GM12878 (cell line): ENCODE results near the gene RFC4. TPM values are rescaled to one million over a fixed set of nuclear protein-coding genes. Genes with fewer than 3 reads are reported as not detected.

Source experiments
- ATAC-seq: fragments of 200-7000 bp; cut with Tn5 transposase; 3 replicates; pipeline ENCODE4 v1.9.1; 2020; ENCODE audit warnings: mild to moderate bottlenecking, moderate library complexity
- BruUV-seq: library from RNA; stranded (reverse); fragments of 400-500 nt; replicated peaks from 2 replicates; lab custom pipeline; 2021; lab: Mats Ljungman, UMichigan
- CTCF ChIA-PET: fragments of 300-600 bp; sonication (Branson Sonifier 250); formaldehyde crosslinking; extraction: SDS; loops from one replicate; lab custom pipeline; 2021; ENCODE audit warnings: inconsistent platforms; lab: Yijun Ruan, JAX
- POLR2A ChIA-PET: fragments of 350-600 bp; formaldehyde crosslinking; extraction: SDS; loops from one replicate; lab custom pipeline; 2021; ENCODE audit warnings: inconsistent platforms; lab: Charles Lee
- RAD21 ChIA-PET: fragments of 300-600 bp; sonication (Branson Sonifier 250); formaldehyde crosslinking; loops from one replicate; lab custom pipeline; 2023; ENCODE audit warnings: antibody characterized with exemption; ENCODE audit not compliant: unreplicated experiment; lab: Charles Lee
- SMC1A ChIA-PET: fragments of 300-600 bp; sonication (Branson Sonifier 250); formaldehyde crosslinking; loops from one replicate; lab custom pipeline; 2023; ENCODE audit not compliant: unreplicated experiment, uncharacterized antibody; lab: Charles Lee
- DNase-seq: peaks from one replicate; pipeline ENCODE4 v3.0.0-alpha.2; 2011; ENCODE audit warnings: low read depth, low spot score
- FAIRE-seq: peaks from 3 replicates; lab custom pipeline; 2011; peaks lifted over from hg19 to GRCh38; lab: Jason Lieb, UNC
- H2AFZ ChIP-seq: 2 replicates; pipeline ENCODE4 v1.6.0; 2011; ENCODE audit warnings: low read depth, low read length, control low read depth; ENCODE audit not compliant: control insufficient read depth
- H3K27ac ChIP-seq: 2 replicates; pipeline ENCODE4 v1.5.1; 2011; ENCODE audit warnings: control low read depth; ENCODE audit not compliant: control insufficient read depth, insufficient read depth
- H3K27me3 ChIP-seq, 2 experiments: replicated peaks in 1 of 2; 2 replicates each; pipeline versions ENCODE4 v1.6.0 to v1.6.1; 2011; ENCODE audit warnings: low read length in 1 of 2; ENCODE audit not compliant: control insufficient read depth in 2 of 2, insufficient read depth in 2 of 2
- H3K36me3 ChIP-seq, 2 experiments: 2 replicates each; pipeline ENCODE4 v1.5.1; 2011; ENCODE audit warnings: low read length in 1 of 2; ENCODE audit not compliant: control insufficient read depth in 2 of 2, insufficient read depth in 2 of 2
- H3K4me1 ChIP-seq: 2 replicates; pipeline ENCODE4 v1.6.1; 2011; ENCODE audit warnings: mild to moderate bottlenecking, low read length, moderate library complexity, mixed read lengths; ENCODE audit not compliant: control insufficient read depth, insufficient read depth
- H3K4me2 ChIP-seq: 2 replicates; pipeline ENCODE4 v1.6.0; 2011; ENCODE audit warnings: control low read depth; ENCODE audit not compliant: control insufficient read depth, insufficient read depth
- H3K4me3 ChIP-seq: fragments of 200-600 bp; sonication (generic); 2 replicates; pipeline ENCODE4 v1.5.1; 2016
- H3K79me2 ChIP-seq: 2 replicates; pipeline ENCODE4 v1.6.0; 2011; ENCODE audit warnings: low read length; ENCODE audit not compliant: control insufficient read depth, insufficient read depth
- H3K9ac ChIP-seq: 2 replicates; pipeline ENCODE4 v1.8.0; 2011; ENCODE audit warnings: low read length, control low read depth, mixed read lengths; ENCODE audit not compliant: control insufficient read depth, insufficient read depth
- H3K9me3 ChIP-seq: replicated peaks from 3 replicates; pipeline ENCODE4 v1.5.1; 2011; ENCODE audit warnings: mild to moderate bottlenecking, low read length; ENCODE audit not compliant: control insufficient read depth, insufficient read depth
- H4K20me1 ChIP-seq: 2 replicates; pipeline ENCODE4 v1.6.0; 2011; ENCODE audit not compliant: control insufficient read depth, insufficient read depth
- BCL11A ChIP-seq: IDR thresholded peaks from 2 replicates; pipeline ENCODE4 v1.6.1; 2011; ENCODE audit warnings: low read depth, low read length
- CBFB ChIP-seq: IDR thresholded peaks from 2 replicates; pipeline ENCODE4 v1.6.1; 2016; ENCODE audit warnings: antibody characterized with exemption, low read depth
- CHD2 ChIP-seq: IDR thresholded peaks from 2 replicates; pipeline ENCODE4 v1.6.1; 2011; ENCODE audit warnings: low read depth, low read length, improper control_type of control experiment, borderline replicate concordance
- CHD4 ChIP-seq: fragments of 200-600 bp; sonication (generic); IDR thresholded peaks from 2 replicates; pipeline ENCODE4 v1.6.1; 2016; ENCODE audit warnings: mild to moderate bottlenecking
- CREM ChIP-seq: IDR thresholded peaks from 2 replicates; pipeline ENCODE4 v1.6.1; 2014; ENCODE audit warnings: antibody characterized with exemption, low read depth
- EED ChIP-seq: sonication (generic); IDR thresholded peaks from 2 replicates; pipeline ENCODE4 v1.6.1; 2016; ENCODE audit warnings: antibody characterized with exemption, low read depth
- FOS ChIP-seq: IDR thresholded peaks from 3 replicates; pipeline ENCODE4 v1.6.1; 2011; ENCODE audit warnings: borderline replicate concordance; ENCODE audit not compliant: insufficient read length; ENCODE audit errors: extremely low read depth
- HCFC1 ChIP-seq: fragments of 150-350 bp; IDR thresholded peaks from 2 replicates; pipeline ENCODE4 v1.6.1; 2014; ENCODE audit warnings: low read length
- NFIC ChIP-seq: IDR thresholded peaks from 2 replicates; pipeline ENCODE4 v1.6.1; 2012; ENCODE audit warnings: low read depth, mild to moderate bottlenecking, inconsistent platforms, low read length, moderate library complexity
- PKNOX1 ChIP-seq: fragments of 450-650 bp; IDR thresholded peaks from 2 replicates; pipeline ENCODE4 v1.6.1; 2016; ENCODE audit warnings: mild to moderate bottlenecking
- RB1 ChIP-seq: fragments of 450-650 bp; formaldehyde crosslinking; IDR thresholded peaks from 2 replicates; pipeline ENCODE4 v1.6.1; 2017; ENCODE audit warnings: mild to moderate bottlenecking, borderline replicate concordance
- SMAD5 ChIP-seq: IDR thresholded peaks from 2 replicates; pipeline ENCODE4 v1.6.1; 2016; ENCODE audit warnings: antibody characterized with exemption, low read depth
- SREBF2 ChIP-seq: IDR thresholded peaks from 2 replicates; pipeline ENCODE4 v1.6.1; 2012; ENCODE audit warnings: mild to moderate bottlenecking, low read length
- SUZ12 ChIP-seq: fragments of 200-600 bp; sonication (generic); IDR thresholded peaks from one replicate; pipeline ENCODE4 v1.6.1; 2018; ENCODE audit warnings: antibody characterized with exemption, mild to moderate bottlenecking; ENCODE audit not compliant: unreplicated experiment
- WRNIP1 ChIP-seq: IDR thresholded peaks from 2 replicates; pipeline ENCODE4 v1.6.1; 2011; ENCODE audit warnings: low read depth, low read length, improper control_type of control experiment, borderline replicate concordance
- ZNF592 ChIP-seq: fragments of 450-650 bp; IDR thresholded peaks from 2 replicates; pipeline ENCODE4 v1.6.1; 2017; ENCODE audit warnings: mild to moderate bottlenecking, moderate library complexity
- WGBS: methylation state at CpG from one replicate; pipeline ENCODE4 v1.1.6; 2016; ENCODE audit warnings: low lambda C conversion rate; ENCODE audit not compliant: insufficient replicate concordance, insufficient coverage; ENCODE audit errors: missing lambda C conversion rate; 5-methylcytosine and 5-hydroxymethylcytosine counted together
- in situ Hi-C: fragments of 300-500 bp; cut with MboI; formaldehyde crosslinking; loops from 9 replicates; pipeline ENCODE4 v1.14.3; 2018; ENCODE audit warnings: mixed read lengths
- intact Hi-C: fragments of 100-400 bp; cut with micrococcal nuclease; formaldehyde crosslinking; loops from one replicate; pipeline ENCODE4 v1.14.2; 2022; ENCODE audit not compliant: unreplicated experiment
- polyA plus RNA-seq, 11 experiments: library from polyadenylated mRNA; depleted of rRNA in 4 of 11; unstranded in 6 of 11; stranded (reverse) in 5 of 11; fragments of >200 nt; fragmentation: Nextera tagmentation in 4 of 11; fragmentation: Illumina TruSeq in 1 of 11; extraction: Ambion mirVana in 4 of 11; extraction: Trizol in 1 of 11; gene quantifications; 1 replicate in 1 of 11; 2 replicates in 10 of 11; pipeline versions ENCODE4 v1.2.1 to v1.2.3, GENCODE V29; 2011 to 2016; ENCODE audit warnings: inconsistent platforms in 2 of 11, missing spikeins in 2 of 11, low read depth in 1 of 11
- total RNA-seq, 4 experiments: library from RNA; depleted of rRNA in 3 of 4; stranded (reverse); fragments of >200 nt in 3 of 4; fragmentation: Illumina TruSeq in 1 of 4; extraction: Trizol in 1 of 4; gene quantifications; 2 replicates each; pipeline versions ENCODE4 v1.2.1 to v1.2.3, GENCODE V29; 2013 to 2021
- TF ChIP-seq, protein P1 (sequence below): IDR thresholded peaks from 2 replicates; pipeline ENCODE4 v1.6.1; 2012; ENCODE audit warnings: low read depth, low read length, improper control_type of control experiment
- TF ChIP-seq, protein P2 (sequence below): fragments of 450-650 bp; conservative IDR thresholded peaks from 2 replicates; pipeline ENCODE4 v1.6.1; 2017; ENCODE audit warnings: mild to moderate bottlenecking, moderate library complexity

The RFC4 gene
- total and polyA plus RNA-seq, 10 of the 15 experiments (the other 5 are each of a cell fraction or from before 2014, with no cell fraction given), result 49.1 to 144 (median 112) TPM

DNA sequence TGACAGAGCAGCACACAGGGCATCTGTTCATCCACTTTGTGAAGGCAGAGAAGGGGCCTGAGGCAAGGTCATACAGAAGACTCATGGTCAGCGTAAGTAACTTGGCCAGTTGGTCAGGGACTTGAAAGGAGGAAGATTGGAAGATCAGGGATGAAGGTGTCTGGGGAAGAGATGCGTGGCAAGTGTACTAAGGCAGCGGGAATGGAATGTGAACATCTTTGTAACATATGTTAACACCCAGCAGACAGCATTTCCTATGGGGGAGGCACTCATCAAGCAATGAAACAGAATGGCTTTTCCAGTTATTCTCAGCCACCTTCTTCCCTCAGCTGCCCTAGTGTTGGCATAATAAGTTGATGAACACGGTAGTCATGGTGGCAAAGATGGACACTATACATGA is 7.8 kb upstream of the RFC4 start:
- ATAC-seq (no peak), FAIRE-seq (no peak), DNase-seq (no peak)
- H3K27ac ChIP-seq, result no peak overlapping the region
- no peaks in the 10 kb centered on the region for H3K4me1 ChIP-seq
- TF ChIP-seq, protein P1, sequence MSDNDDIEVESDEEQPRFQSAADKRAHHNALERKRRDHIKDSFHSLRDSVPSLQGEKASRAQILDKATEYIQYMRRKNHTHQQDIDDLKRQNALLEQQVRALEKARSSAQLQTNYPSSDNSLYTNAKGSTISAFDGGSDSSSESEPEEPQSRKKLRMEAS, result no peak
- no peak for TF ChIP-seq BCL11A
- TF ChIP-seq NFIC, result no peak
- TF ChIP-seq CHD4, result no peak
- TF ChIP-seq CREM, result no peak
- no peak for TF ChIP-seq RB1
- no peak for TF ChIP-seq WRNIP1
- TF ChIP-seq FOS, result no peak
- TF ChIP-seq EED, result no peak
- TF ChIP-seq SREBF2, result no peak
- no peak for TF ChIP-seq SUZ12
- TF ChIP-seq PKNOX1, result no peak
- no peak for TF ChIP-seq SMAD5
- no peak for TF ChIP-seq HCFC1
- TF ChIP-seq CBFB, result no peak
- no peak for TF ChIP-seq CHD2
- TF ChIP-seq, protein P2, sequence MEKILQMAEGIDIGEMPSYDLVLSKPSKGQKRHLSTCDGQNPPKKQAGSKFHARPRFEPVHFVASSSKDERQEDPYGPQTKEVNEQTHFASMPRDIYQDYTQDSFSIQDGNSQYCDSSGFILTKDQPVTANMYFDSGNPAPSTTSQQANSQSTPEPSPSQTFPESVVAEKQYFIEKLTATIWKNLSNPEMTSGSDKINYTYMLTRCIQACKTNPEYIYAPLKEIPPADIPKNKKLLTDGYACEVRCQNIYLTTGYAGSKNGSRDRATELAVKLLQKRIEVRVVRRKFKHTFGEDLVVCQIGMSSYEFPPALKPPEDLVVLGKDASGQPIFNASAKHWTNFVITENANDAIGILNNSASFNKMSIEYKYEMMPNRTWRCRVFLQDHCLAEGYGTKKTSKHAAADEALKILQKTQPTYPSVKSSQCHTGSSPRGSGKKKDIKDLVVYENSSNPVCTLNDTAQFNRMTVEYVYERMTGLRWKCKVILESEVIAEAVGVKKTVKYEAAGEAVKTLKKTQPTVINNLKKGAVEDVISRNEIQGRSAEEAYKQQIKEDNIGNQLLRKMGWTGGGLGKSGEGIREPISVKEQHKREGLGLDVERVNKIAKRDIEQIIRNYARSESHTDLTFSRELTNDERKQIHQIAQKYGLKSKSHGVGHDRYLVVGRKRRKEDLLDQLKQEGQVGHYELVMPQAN, result no peak
- TF ChIP-seq ZNF592, result no peak
- H3K27me3 ChIP-seq, result peaks cover 0 to 1% of the 10 kb centered on the region in 2 experiments; a peak in 2 of 4 replicates
- ChIA-PET SMC1A (no interaction called here), RAD21 (no interaction called here), CTCF (interaction anchor here (1.1 kb wide), 1 partner anchor 197 kb away, joined by 4 read pairs; no protein-coding TSS in a partner anchor), POLR2A (interaction anchor here (0.7 kb wide), 1 partner anchor 9 kb away, joined by 3 read pairs; no protein-coding TSS in a partner anchor)
- intact Hi-C loops, result no loop called here
- H4K20me1 ChIP-seq, result no peaks in the 10 kb centered on the region; the same call in 1 of the 2 replicates
- H3K4me2 ChIP-seq, result no peak overlapping the region
- H3K9ac ChIP-seq, result no peak overlapping the region
- H3K4me3 ChIP-seq, result no peak overlapping the region
- 88% methylated on average over 4 of the region's 4 CpGs for WGBS
- no peaks in the 10 kb centered on the region for H3K9me3 ChIP-seq
- no peak overlapping the region for H2AFZ ChIP-seq
- in situ Hi-C loops, result no loop called here
- H3K36me3 ChIP-seq, result no peaks in the 10 kb centered on the region
- H3K79me2 ChIP-seq, result no peaks in the 10 kb centered on the region
- BruUV-seq, result no TSS peak
